Measurements from ENCODE around the gene GHRL. TPM values are rescaled to one million over a fixed set of nuclear protein-coding genes. Genes with fewer than 3 reads are reported as not detected.

The GHRL gene
- total RNA-seq (under 1 TPM in 1 of 2 donors, not detected in 1; 0.39 TPM), polyA plus RNA-seq (ENCODE audit: insufficient read length in 2 of 2) (1 to 10 TPM; 1.6 to 1.9 TPM)
- long read RNA-seq, donor 1: 0 reads
- long read RNA-seq, donor 2: 0 reads
- long read RNA-seq, donor 3: 0 reads
- long read RNA-seq, donor 4, transcript GHRL-214 (4 exons, 656 nt): major isoform, 27 of 134 reads
- long read RNA-seq, donor 4, partial matches to known transcripts: 105 of 134 reads
- long read RNA-seq, donor 4, other reads (novel, unspliced or antisense): 0 of 134 reads

DNA sequence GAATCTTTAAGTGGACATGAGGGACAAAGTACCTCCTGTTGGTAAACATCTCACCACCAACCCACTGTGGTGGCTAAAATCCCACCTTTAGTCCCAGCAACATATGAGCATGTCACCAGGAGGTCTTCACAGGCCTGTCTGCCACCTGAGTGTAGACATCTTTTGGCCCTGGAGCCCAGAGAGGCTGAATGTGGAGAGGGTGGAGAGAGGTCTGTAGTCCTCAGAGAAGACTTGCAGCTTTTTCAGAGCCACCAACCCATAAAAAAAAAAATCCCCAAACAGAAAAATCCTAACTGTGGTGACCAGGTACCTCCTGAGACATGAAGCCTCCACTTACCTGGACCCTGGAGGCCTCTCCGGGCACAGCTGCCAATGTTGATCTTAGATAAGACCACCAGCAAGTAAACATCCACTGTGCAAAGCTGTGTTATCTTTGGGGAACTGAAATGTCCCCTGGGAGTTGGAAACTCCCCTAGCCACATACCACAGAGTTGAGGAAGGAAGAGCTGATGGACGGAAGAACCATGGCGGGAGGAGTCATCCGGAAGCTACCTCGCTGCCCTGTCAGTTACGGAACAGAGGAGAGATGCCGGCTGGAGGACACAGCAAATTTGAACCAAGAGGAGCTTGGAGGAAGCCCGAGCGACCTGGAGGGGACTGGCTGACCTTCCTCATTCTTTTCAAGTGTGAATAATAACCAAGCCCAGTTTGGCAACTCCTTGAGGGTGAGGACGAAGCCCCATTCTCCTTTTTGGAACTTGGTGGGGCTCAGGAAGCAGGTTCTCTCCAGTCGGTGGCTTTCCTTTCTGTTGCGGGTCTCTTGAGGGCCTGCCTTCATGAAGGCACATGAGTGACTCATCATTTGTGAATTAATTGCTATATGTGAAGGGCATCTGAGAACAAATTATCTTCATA, at the start of gene GHRL:
TSS of gene GHRL (minus strand) at position 443 of the 915 bp plus-strand sequence. CDS start 2,767 bp downstream, outside the sequence.
- H3K27me3 ChIP-seq (ENCODE audit: control insufficient read depth, insufficient read depth, low read length): no peaks in the 10 kb centered on the region
- H3K27ac ChIP-seq (ENCODE audit: low read depth, low read length): no peak within 1 kb of the TSS
- no peak within 1 kb of the TSS for H3K4me3 ChIP-seq (ENCODE audit: low read depth, low read length)
- no peaks in the 10 kb centered on the region for H3K4me1 ChIP-seq (ENCODE audit: control insufficient read depth, insufficient read depth, low read length)
- 81% methylated on average over 5 of the region's 12 CpGs for WGBS (ENCODE audit: insufficient coverage)
- no peak for DNase-seq (ENCODE audit: low read depth in 4 of 6, low spot score in 6 of 6)
- no peaks in the 10 kb centered on the region for H3K9me3 ChIP-seq (ENCODE audit: control insufficient read depth, insufficient read depth, low read length)
- peaks cover 53% of the 10 kb centered on the region for H3K36me3 ChIP-seq (ENCODE audit: control insufficient read depth, insufficient read depth, low read length)

GRCh38 chr3:10341901-10342398, 49.2 kb upstream of the GHRL start:
- no peaks in the 10 kb centered on the region for H3K27me3 ChIP-seq (ENCODE audit: control insufficient read depth, insufficient read depth, low read length)
- no peaks in the 10 kb centered on the region for H3K9me3 ChIP-seq (ENCODE audit: control insufficient read depth, insufficient read depth, low read length)
- H3K36me3 ChIP-seq (ENCODE audit: control insufficient read depth, insufficient read depth, low read length): peaks cover 92% of the 10 kb centered on the region
- WGBS (ENCODE audit: insufficient coverage): 74% methylated on average over 7 of the region's 7 CpGs
- H3K27ac ChIP-seq (ENCODE audit: low read depth, low read length): no peak overlapping the region
- no peak for DNase-seq (ENCODE audit: low read depth in 4 of 6, low spot score in 6 of 6)
- no peak overlapping the region for H3K4me3 ChIP-seq (ENCODE audit: low read depth, low read length)
- H3K4me1 ChIP-seq (ENCODE audit: control insufficient read depth, insufficient read depth, low read length): peaks cover 7% of the 10 kb centered on the region

- DNase-seq (ENCODE audit: low read depth in 4 of 6, low spot score in 6 of 6): no peak
- Histone ChIP-seq H3K36me3 (ENCODE audit: control insufficient read depth, insufficient read depth, low read length) (peaks cover 97% of the 10 kb centered on the region), H3K27ac (ENCODE audit: low read depth, low read length) (no peak overlapping the region), H3K4me1 (ENCODE audit: control insufficient read depth, insufficient read depth, low read length) (peaks cover 7% of the 10 kb centered on the region), H3K4me3 (ENCODE audit: low read depth, low read length) (no peak overlapping the region), H3K27me3 (ENCODE audit: control insufficient read depth, insufficient read depth, low read length) (no peaks in the 10 kb centered on the region), H3K9me3 (ENCODE audit: control insufficient read depth, insufficient read depth, low read length) (no peaks in the 10 kb centered on the region)
- WGBS (ENCODE audit: insufficient coverage): 95% methylated on average over 18 of the region's 18 CpGs
Observed at GRCh38 chr3:10340476-10340875, 47.7 kb upstream of the GHRL start.

DNA sequence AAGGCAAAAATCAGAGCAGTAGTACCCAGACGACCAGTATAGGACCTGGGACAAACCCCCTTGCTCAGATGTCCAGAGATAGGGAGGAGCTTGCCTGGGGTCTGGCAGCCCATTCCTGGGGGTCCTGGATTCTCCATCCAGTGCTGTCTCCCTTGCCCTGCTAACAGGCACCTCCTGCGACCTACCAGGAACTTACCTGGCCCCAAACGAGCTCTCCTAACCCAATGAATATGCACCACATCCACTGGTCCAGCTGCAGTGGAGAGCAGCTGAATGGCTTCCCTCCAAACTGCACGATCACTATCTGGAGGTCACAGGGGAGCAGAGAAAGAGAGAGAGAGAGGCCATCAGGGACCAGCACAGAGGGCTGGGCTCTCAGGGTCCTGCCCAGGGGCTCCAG, 47.3 kb upstream of the GHRL start:
- no peak overlapping the region for H3K4me3 ChIP-seq (ENCODE audit: low read depth, low read length)
- H3K4me1 ChIP-seq (ENCODE audit: control insufficient read depth, insufficient read depth, low read length): peaks cover 7% of the 10 kb centered on the region
- 63% methylated on average over 3 of the region's 4 CpGs for WGBS (ENCODE audit: insufficient coverage)
- H3K36me3 ChIP-seq (ENCODE audit: control insufficient read depth, insufficient read depth, low read length): peaks cover 97% of the 10 kb centered on the region
- no peak overlapping the region for H3K27ac ChIP-seq (ENCODE audit: low read depth, low read length)
- no peaks in the 10 kb centered on the region for H3K27me3 ChIP-seq (ENCODE audit: control insufficient read depth, insufficient read depth, low read length)
- DNase-seq (ENCODE audit: low read depth in 4 of 6, low spot score in 6 of 6): no peak
- H3K9me3 ChIP-seq (ENCODE audit: control insufficient read depth, insufficient read depth, low read length): no peaks in the 10 kb centered on the region

DNA sequence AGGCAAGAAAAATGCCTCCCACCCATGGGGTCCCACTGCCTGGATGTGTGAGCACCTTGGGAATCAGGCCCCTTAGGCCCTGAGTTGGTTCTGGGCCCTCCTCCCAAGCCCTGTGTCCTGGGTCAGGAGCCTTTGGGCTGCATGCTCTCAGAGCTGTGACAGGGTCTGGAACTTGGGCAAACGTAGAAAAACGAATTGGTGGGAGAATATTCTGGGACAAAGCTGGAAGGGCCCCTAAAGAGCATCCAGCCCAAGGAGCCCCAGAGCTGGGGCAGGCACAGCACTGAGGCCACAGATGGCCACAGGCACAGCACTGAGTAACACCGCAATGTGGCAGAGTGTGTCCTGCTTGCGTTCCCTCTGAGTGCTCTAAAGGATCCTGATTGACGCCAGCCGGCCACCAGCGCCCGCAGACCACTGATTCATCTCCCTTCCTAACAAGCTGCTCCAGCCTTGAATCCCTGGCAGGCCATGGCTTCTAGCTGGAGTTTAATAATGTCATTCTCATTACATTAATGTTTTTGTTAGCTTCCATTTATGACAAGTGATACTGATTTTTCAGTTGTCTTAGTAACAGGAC, 46.7 kb upstream of the GHRL start:
- Histone ChIP-seq H3K27me3 (ENCODE audit: control insufficient read depth, insufficient read depth, low read length) (no peaks in the 10 kb centered on the region), H3K4me3 (ENCODE audit: low read depth, low read length) (no peak overlapping the region), H3K27ac (ENCODE audit: low read depth, low read length) (no peak overlapping the region), H3K9me3 (ENCODE audit: control insufficient read depth, insufficient read depth, low read length) (no peaks in the 10 kb centered on the region), H3K36me3 (ENCODE audit: control insufficient read depth, insufficient read depth, low read length) (peaks cover 97% of the 10 kb centered on the region), H3K4me1 (ENCODE audit: control insufficient read depth, insufficient read depth, low read length) (peaks cover 5% of the 10 kb centered on the region)
- WGBS (ENCODE audit: insufficient coverage): 78% methylated on average over 4 of the region's 8 CpGs
- DNase-seq (ENCODE audit: low read depth in 4 of 6, low spot score in 6 of 6): no peak

- no peaks in the 10 kb centered on the region for H3K27me3 ChIP-seq (ENCODE audit: control insufficient read depth, insufficient read depth, low read length)
- no peak overlapping the region for H3K4me3 ChIP-seq (ENCODE audit: low read depth, low read length)
- no peaks in the 10 kb centered on the region for H3K4me1 ChIP-seq (ENCODE audit: control insufficient read depth, insufficient read depth, low read length)
- H3K36me3 ChIP-seq (ENCODE audit: control insufficient read depth, insufficient read depth, low read length): peaks cover 97% of the 10 kb centered on the region
- 85% methylated on average over 11 of the region's 12 CpGs for WGBS (ENCODE audit: insufficient coverage)
- no peak for DNase-seq (ENCODE audit: low read depth in 4 of 6, low spot score in 6 of 6)
- no peak overlapping the region for H3K27ac ChIP-seq (ENCODE audit: low read depth, low read length)
- no peaks in the 10 kb centered on the region for H3K9me3 ChIP-seq (ENCODE audit: control insufficient read depth, insufficient read depth, low read length)
Observed at GRCh38 chr3:10338591-10339353, 46.0 kb upstream of the GHRL start.

DNA sequence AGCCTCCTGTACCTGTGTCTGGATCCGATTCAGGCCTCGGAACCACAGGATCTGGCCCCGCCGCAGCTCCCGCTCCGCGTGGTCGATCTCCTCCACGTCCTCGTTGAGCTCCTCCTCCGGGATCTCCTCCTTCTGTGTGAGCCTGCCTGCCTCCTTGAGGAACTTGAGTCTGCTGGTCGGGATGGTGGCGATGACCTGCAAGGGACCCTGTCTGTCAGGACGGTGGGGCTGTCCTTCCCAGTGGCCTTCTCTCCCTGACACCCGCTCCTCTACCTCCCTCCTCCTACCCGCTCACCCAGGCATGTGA, 45.4 kb upstream of the GHRL start:
- Histone ChIP-seq H3K9me3 (ENCODE audit: control insufficient read depth, insufficient read depth, low read length) (no peaks in the 10 kb centered on the region), H3K36me3 (ENCODE audit: control insufficient read depth, insufficient read depth, low read length) (peaks cover 98% of the 10 kb centered on the region), H3K4me1 (ENCODE audit: control insufficient read depth, insufficient read depth, low read length) (no peaks in the 10 kb centered on the region), H3K27me3 (ENCODE audit: control insufficient read depth, insufficient read depth, low read length) (no peaks in the 10 kb centered on the region), H3K4me3 (ENCODE audit: low read depth, low read length) (no peak overlapping the region), H3K27ac (ENCODE audit: low read depth, low read length) (no peak overlapping the region)
- WGBS (ENCODE audit: insufficient coverage): 81% methylated on average over 15 of the region's 16 CpGs
- DNase-seq (ENCODE audit: low read depth in 4 of 6, low spot score in 6 of 6): no peak

GRCh38 chr3:10337323-10338163, 44.8 kb upstream of the GHRL start:
- Histone ChIP-seq H3K9me3 (ENCODE audit: control insufficient read depth, insufficient read depth, low read length) (no peaks in the 10 kb centered on the region), H3K36me3 (ENCODE audit: control insufficient read depth, insufficient read depth, low read length) (peaks cover 98% of the 10 kb centered on the region), H3K27ac (ENCODE audit: low read depth, low read length) (no peak overlapping the region), H3K4me3 (ENCODE audit: low read depth, low read length) (no peak overlapping the region), H3K4me1 (ENCODE audit: control insufficient read depth, insufficient read depth, low read length) (no peaks in the 10 kb centered on the region), H3K27me3 (ENCODE audit: control insufficient read depth, insufficient read depth, low read length) (no peaks in the 10 kb centered on the region)
- WGBS (ENCODE audit: insufficient coverage): 83% methylated on average over 16 of the region's 20 CpGs
- DNase-seq (ENCODE audit: low read depth in 4 of 6, low spot score in 6 of 6): no peak

Data from spinal cord (tissue), 10 donors.